Activated CD4-positive, alpha-beta T cell treated with anti-CD3 and anti-CD28 coated beads, Interleukin-2, amount 50 U/mL, for 4 hours (primary cell): ENCODE results near the gene JADE1.

Source experiments
- DNase-seq, 2 experiments: peaks; one replicate each; pipeline ENCODE4 v3.0.0-alpha.2; 2020

The JADE1 gene

GRCh38 chr4:128809477-128810330 lies at the start of gene JADE1:
TSS of gene JADE1 (plus strand) at chr4:128809700. CDS start at chr4:128831759, 22,059 bp downstream.
- peak; percentile 91 to 92 for DNase-seq

GRCh38 chr4:128766781-128767180 lies 42.7 kb upstream of the JADE1 start:
- no peak for DNase-seq

GRCh38 chr4:128768373-128768996 lies 41.0 kb upstream of the JADE1 start:
- DNase-seq, result no peak

- DNase-seq, result no peak
Measured at GRCh38 chr4:128769011-128769410, 40.5 kb upstream of the JADE1 start.

GRCh38 chr4:128770807-128771206 lies 38.7 kb upstream of the JADE1 start:
- no peak for DNase-seq

- no peak for DNase-seq
Measured at GRCh38 chr4:128775477-128775876, 34.0 kb upstream of the JADE1 start.

GRCh38 chr4:128775916-128776315 lies 33.6 kb upstream of the JADE1 start:
- DNase-seq, result no peak

GRCh38 chr4:128776794-128777216 lies 32.7 kb upstream of the JADE1 start:
- DNase-seq, result no peak

- DNase-seq, result no peak
Measured at GRCh38 chr4:128780688-128781087, 28.8 kb upstream of the JADE1 start.

GRCh38 chr4:128782076-128782715 lies 27.3 kb upstream of the JADE1 start:
- peak; percentile 62 to 64 for DNase-seq

- no peak for DNase-seq
Measured at GRCh38 chr4:128782875-128783614, 26.5 kb upstream of the JADE1 start.

GRCh38 chr4:128787509-128788311 lies 21.8 kb upstream of the JADE1 start:
- DNase-seq, result no peak

- no peak for DNase-seq
Measured at GRCh38 chr4:128793859-128794672, 15.4 kb upstream of the JADE1 start.

- DNase-seq, result no peak
Measured at GRCh38 chr4:128796934-128797333, 12.6 kb upstream of the JADE1 start.

- no peak for DNase-seq
Measured at GRCh38 chr4:128800284-128800683, 9.2 kb upstream of the JADE1 start.

- DNase-seq, result no peak
Measured at GRCh38 chr4:128800701-128801284, 8.7 kb upstream of the JADE1 start.

- DNase-seq, result no peak
Measured at GRCh38 chr4:128802680-128803628, 6.5 kb upstream of the JADE1 start.

GRCh38 chr4:128803783-128804182 lies 5.7 kb upstream of the JADE1 start:
- no peak for DNase-seq

GRCh38 chr4:128810331-128810870 lies 901 bp downstream of the JADE1 start:
- DNase-seq, result peak in 1 of 2 experiments; percentile 8
